GM19372 (cell line): ENCODE data around the gene FAM120AOS.
A peak's percentile ranks its signal among the peaks of the same experiment; 100 is the strongest.

ENCODE experiments used
- ATAC-seq: cut with Tn5 transposase; IDR thresholded peaks from one replicate; pipeline ENCODE4 v1.9.1; 2021; ENCODE audit warnings: mild to moderate bottlenecking, low read depth, moderate library complexity; ENCODE audit not compliant: unreplicated experiment

Gene FAM120AOS

DNA sequence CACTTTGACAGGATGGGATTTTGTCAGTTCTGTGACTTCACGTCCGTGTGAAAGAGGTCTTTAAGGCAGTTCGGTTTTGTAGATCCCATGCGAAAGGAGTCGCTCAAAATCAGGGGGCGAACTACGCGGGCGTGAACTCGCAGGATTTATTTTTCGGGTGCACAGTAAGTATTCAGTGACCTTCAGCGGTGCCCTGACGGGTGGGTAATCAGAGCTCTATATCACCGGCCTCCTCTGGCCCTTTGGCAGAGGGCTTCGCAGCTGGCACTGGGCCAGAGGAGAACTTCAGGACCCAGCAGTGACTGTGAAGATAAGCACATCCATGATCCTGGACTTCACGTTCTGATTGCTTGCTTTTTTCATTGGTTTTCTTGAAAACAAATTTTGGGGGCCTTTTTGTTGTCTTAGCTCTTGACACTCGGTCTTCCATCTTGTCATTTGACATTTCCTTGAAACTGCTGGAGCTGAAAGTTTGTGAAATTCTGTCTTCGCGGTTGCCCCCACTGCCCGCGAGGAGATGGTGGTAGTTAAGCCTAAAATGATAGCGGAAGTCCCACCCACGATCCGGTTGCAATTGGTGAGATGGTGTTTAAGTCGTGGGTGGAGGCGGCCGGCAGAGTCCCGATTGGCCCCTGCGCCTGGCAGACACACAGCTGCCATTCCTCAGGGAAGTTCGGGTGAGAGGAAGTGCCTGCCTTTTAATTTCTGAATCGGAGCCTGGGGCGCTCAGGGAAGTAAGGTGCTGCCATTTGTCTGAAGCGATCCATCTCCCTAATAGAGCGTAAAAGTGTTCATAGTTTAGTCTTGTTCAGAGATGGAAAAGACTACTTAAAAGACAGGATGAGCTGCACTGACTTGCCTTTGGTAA lies at the start of gene FAM120AOS:
Gene FAM120AOS (minus strand): TSS at position 535 of the 868 bp plus-strand sequence. CDS start 872 bp downstream, outside the sequence.
- ATAC-seq = peak; percentile 54

GRCh38 chr9:93501406-93501805 lies 48.0 kb upstream of the FAM120AOS start:
- ATAC-seq = no peak

DNA sequence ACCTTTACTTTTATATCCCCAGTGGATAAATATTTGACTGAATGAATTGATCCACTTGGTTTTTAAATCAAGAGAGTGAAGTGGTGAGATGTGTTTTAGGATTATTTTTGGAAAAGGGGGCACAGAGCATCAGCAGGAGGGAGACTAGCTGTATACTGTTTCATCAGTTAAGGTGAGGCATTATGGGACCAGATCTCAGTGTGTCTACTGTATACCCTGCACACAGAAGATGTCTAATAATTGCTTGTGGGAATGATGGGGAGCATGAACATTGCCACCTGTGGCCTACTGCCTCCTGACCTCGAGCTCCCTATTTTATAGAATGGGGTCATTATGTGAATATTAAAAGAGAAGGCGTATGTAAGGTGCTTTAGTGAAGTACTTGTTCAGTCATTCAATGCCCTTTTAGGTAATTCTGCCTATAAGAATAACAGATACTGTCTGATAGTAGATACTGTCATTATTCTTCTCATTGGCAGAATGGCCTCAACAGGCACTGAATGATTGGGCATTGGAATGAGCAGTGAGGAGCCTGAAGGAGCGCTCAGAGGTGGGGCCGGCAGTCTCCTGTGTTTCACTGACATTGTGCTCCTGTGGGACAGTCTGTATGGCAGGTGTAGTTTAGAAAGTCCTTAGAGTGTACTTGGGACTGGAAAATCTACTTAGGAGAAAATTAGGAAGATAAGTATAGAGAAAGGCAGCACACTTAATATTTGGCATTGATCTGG lies 47.4 kb upstream of the FAM120AOS start:
- ATAC-seq = no peak

GRCh38 chr9:93496285-93496684 lies 42.9 kb upstream of the FAM120AOS start:
- ATAC-seq = no peak

GRCh38 chr9:93493949-93494348 lies 40.6 kb upstream of the FAM120AOS start:
- no peak for ATAC-seq

DNA sequence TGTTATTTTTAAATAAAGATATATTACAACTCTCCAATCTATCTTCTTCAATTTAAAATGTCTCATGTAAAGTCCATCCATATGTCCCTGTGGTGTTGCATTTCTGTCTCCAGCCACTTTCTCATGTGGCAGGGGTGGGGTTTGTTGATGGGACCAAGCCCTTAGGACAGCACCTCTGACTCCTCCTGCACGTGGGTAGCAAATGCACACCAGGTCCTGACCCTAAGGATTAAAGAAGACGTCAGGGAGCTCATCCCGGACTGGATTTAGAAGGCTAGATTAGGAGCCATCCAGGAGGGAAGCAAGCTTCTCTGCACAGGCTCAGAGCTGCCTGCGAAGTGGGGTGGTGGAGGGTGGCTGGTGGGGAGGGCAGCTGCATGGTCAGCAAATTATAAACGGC lies 38.9 kb upstream of the FAM120AOS start:
- no peak for ATAC-seq

GRCh38 chr9:93491593-93492232 lies 38.3 kb upstream of the FAM120AOS start:
- no peak for ATAC-seq

DNA sequence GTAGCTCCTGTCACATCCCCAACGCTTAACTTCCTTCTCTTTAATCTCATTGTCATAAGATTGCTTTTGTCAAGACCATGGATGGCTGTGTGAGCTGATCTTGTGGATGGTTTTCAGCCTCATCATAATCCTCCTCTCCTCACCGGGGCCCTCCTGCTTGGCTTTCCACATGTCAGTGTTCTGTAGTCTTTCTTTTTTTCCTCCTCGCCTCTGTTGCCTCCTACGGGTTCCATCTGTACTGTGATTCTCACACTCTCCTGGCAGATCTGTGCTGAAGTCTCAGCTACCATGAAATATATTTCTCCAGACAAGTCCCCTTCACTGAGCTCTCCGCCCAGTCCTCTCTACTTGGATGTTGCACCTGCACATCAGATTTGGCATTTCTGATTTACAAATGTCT lies 34.9 kb upstream of the FAM120AOS start:
- no peak for ATAC-seq

GRCh38 chr9:93486268-93486667 lies 32.9 kb upstream of the FAM120AOS start:
- ATAC-seq = no peak

GRCh38 chr9:93483497-93483896 lies 30.1 kb upstream of the FAM120AOS start:
- no peak for ATAC-seq

DNA sequence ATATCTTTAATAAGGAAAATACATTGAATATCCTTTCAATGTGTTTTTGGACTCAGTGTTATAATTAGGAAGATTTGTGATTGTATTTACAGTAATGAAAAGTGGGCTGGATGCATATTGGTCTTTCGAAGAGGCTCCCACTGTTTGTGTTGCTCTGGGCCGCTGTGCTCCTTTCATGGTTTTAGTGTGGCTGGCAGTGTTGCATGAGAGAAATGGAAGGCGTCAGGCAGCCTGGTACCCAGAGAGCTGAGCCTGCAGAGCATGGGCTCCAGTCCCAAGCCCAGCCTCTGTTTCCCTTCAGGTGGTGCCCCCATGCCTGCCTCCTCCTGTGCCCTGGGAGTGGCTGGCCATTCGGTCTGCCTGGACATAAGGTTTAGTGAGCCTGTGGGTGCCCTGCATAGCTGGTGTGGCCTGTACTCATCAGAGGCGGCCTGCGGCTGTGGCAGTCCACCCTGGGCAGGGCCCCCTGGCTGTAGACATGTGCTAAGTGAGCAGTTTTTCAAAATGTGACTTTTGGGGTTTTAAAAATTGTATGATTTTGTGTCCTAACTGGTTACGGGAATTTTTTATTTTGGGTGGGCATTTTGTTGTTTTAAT lies 27.4 kb upstream of the FAM120AOS start:
- no peak for ATAC-seq

GRCh38 chr9:93480262-93480661 lies 26.9 kb upstream of the FAM120AOS start:
- ATAC-seq = no peak

- ATAC-seq = no peak
Observed at GRCh38 chr9:93479726-93480125, 26.3 kb upstream of the FAM120AOS start.

DNA sequence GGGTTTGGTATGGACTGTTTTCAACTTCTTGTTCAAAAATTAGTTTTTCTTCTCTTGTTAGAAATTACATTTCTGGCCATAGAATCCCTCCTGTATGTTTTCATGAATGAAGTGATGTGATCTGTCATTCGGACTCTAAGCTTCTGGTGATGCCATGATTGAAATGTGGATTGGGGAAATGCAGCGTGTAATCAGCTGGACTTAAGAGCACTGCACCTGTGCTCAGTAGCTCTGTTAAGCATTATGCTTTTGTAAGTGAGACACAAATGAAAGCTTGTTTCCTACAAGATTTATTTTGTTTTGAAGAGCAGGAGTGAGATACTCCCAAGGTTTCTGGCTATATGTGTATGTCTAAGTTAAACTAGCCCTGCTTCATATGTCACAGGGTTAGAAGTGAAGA lies 24.0 kb upstream of the FAM120AOS start:
- ATAC-seq = no peak

- no peak for ATAC-seq
Observed at GRCh38 chr9:93476924-93477323, 23.5 kb upstream of the FAM120AOS start.

- no peak for ATAC-seq
Observed at GRCh38 chr9:93475856-93476255, 22.5 kb upstream of the FAM120AOS start.

- ATAC-seq = no peak
Observed at GRCh38 chr9:93475108-93475507, 21.7 kb upstream of the FAM120AOS start.

- no peak for ATAC-seq
Observed at GRCh38 chr9:93473411-93473810, 20.0 kb upstream of the FAM120AOS start.

DNA sequence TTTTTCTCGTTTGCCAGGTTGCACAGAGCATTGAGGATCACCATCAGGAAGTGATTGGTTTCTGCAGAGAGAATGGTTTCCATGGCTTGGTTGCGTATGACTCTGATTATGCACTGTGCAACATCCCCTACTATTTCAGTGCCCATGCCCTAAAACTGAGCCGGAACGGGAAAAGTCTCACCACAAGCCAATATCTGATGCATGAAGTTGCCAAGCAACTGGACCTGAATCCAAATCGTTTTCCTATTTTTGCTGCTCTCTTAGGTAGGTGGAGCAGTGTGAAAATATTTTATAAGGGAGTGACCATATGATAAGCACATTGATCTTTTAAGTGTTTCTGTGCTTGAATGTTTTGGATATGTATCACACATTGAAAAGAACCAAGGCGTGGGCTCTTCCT lies 17.7 kb upstream of the FAM120AOS start:
- ATAC-seq = no peak

GRCh38 chr9:93470391-93470790 lies 17.0 kb upstream of the FAM120AOS start:
- no peak for ATAC-seq
